Neural cell (in vitro differentiated cells): ENCODE data around the gene ADAR. TPM values are rescaled to one million over a fixed set of nuclear protein-coding genes. Genes with fewer than 3 reads are reported as not detected.

Experiments used
- H2AFZ ChIP-seq: fragments of 200-600, 300-800 bp; sonication (generic), shearing (Covaris generic); 2 replicates; pipeline ENCODE4 v1.6.0; 2014; ENCODE audit warnings: low read depth, mild to moderate bottlenecking, antibody characterized with exemption, low read length, moderate library complexity
- H3F3A ChIP-seq: fragments of 200-600 bp; shearing (Covaris generic); 2 replicates; pipeline ENCODE4 v1.6.1; 2016; ENCODE audit warnings: mild to moderate bottlenecking, moderate library complexity, mixed read lengths, antibody characterized with exemption, low read length; ENCODE audit not compliant: insufficient read depth, poor library complexity, severe bottlenecking
- H3K27ac ChIP-seq: fragments of 200-600, 300-800 bp; sonication (generic), shearing (Covaris generic); 2 replicates; pipeline ENCODE4 v1.5.1; 2014; ENCODE audit warnings: mild to moderate bottlenecking, low read length, moderate library complexity
- H3K27me3 ChIP-seq: fragments of 300-800, 200-600 bp; sonication (generic), shearing (Covaris generic); 2 replicates; pipeline ENCODE4 v1.6.0; 2014; ENCODE audit warnings: mild to moderate bottlenecking, low read depth, low read length, moderate library complexity; ENCODE audit not compliant: insufficient read depth
- H3K36me3 ChIP-seq: fragments of 300-800, 200-600 bp; sonication (generic), shearing (Covaris generic); 2 replicates; pipeline ENCODE4 v1.5.1; 2014; ENCODE audit warnings: mild to moderate bottlenecking, antibody characterized with exemption, low read length, moderate library complexity; ENCODE audit not compliant: insufficient read depth
- H3K4me2 ChIP-seq: fragments of 300-800, 200-600 bp; sonication (generic), shearing (Covaris generic); 2 replicates; pipeline ENCODE4 v1.6.0; 2014; ENCODE audit warnings: mild to moderate bottlenecking, low read length
- H3K4me3 ChIP-seq: fragments of 300-800, 200-600 bp; sonication (generic), shearing (Covaris generic); 2 replicates; pipeline ENCODE4 v1.5.1; 2014; ENCODE audit warnings: mild to moderate bottlenecking, low read length, moderate library complexity
- H3K79me2 ChIP-seq: fragments of 200-600 bp; shearing (Covaris generic); replicated peaks from 2 replicates; pipeline ENCODE4 v1.6.0; 2014; ENCODE audit warnings: mild to moderate bottlenecking, low read length, moderate library complexity; ENCODE audit not compliant: insufficient read depth
- H3K9ac ChIP-seq: fragments of 300-800, 200-600 bp; sonication (generic), shearing (Covaris generic); 2 replicates; pipeline ENCODE4 v1.6.1; 2016; ENCODE audit warnings: mild to moderate bottlenecking, low read length, mixed read lengths
- H3K9me2 ChIP-seq: fragments of 200-600 bp; shearing (Covaris generic); 2 replicates; pipeline ENCODE4 v1.6.1; 2016; ENCODE audit warnings: mild to moderate bottlenecking, low read length, mixed read lengths; ENCODE audit not compliant: insufficient read depth
- H3K9me3 ChIP-seq: fragments of 200-600, 300-800 bp; sonication (generic), shearing (Covaris generic); 2 replicates; pipeline ENCODE4 v1.6.1; 2016; ENCODE audit warnings: mild to moderate bottlenecking, mixed run types, low read length, moderate library complexity, mixed read lengths
- H4K20me1 ChIP-seq: fragments of 200-600 bp; shearing (Covaris generic); 2 replicates; pipeline ENCODE4 v1.6.1; 2016; ENCODE audit warnings: mild to moderate bottlenecking, mixed run types; ENCODE audit not compliant: insufficient read depth
- EP300 ChIP-seq: fragments of 450-650 bp; conservative IDR thresholded peaks from 2 replicates; pipeline ENCODE4 v1.6.1; 2014; ENCODE audit warnings: antibody characterized with exemption, mild to moderate bottlenecking, moderate library complexity; ENCODE audit not compliant: poor library complexity, severe bottlenecking
- EZH2 ChIP-seq: fragments of 200-600, 300-800 bp; shearing (Covaris generic), sonication (generic); IDR thresholded peaks from 2 replicates; pipeline ENCODE4 v1.6.1; 2014; ENCODE audit warnings: antibody characterized with exemption, low read length, borderline replicate concordance, mild to moderate bottlenecking; ENCODE audit not compliant: insufficient read depth, poor library complexity, severe bottlenecking
- MXI1 ChIP-seq: fragments of 450-650 bp; conservative IDR thresholded peaks from 2 replicates; pipeline ENCODE4 v1.6.1; 2014; ENCODE audit warnings: antibody characterized with exemption, mild to moderate bottlenecking; ENCODE audit not compliant: poor library complexity, severe bottlenecking
- POLR2AphosphoS5 ChIP-seq: IDR thresholded peaks from 2 replicates; pipeline ENCODE4 v1.6.1; 2012
- RAD21 ChIP-seq: fragments of 450-650 bp; conservative IDR thresholded peaks from 2 replicates; pipeline ENCODE4 v1.6.1; 2014; ENCODE audit warnings: antibody characterized with exemption, mild to moderate bottlenecking, moderate library complexity
- SMC3 ChIP-seq: fragments of 450-650 bp; conservative IDR thresholded peaks from 2 replicates; pipeline ENCODE4 v1.6.1; 2014; ENCODE audit warnings: antibody characterized with exemption, mild to moderate bottlenecking, moderate library complexity; ENCODE audit not compliant: poor library complexity
- TAF1 ChIP-seq: IDR thresholded peaks from 2 replicates; pipeline ENCODE4 v1.6.1; 2012; ENCODE audit warnings: low read depth
- polyA plus RNA-seq: library from polyadenylated mRNA; depleted of rRNA; stranded (reverse); fragments of >200 nt; gene quantifications from 2 replicates; pipeline ENCODE4 v1.2.3, GENCODE V29; 2014
- TF ChIP-seq, protein P1 (sequence below): IDR thresholded peaks from 2 replicates; pipeline ENCODE4 v1.6.1; 2012; ENCODE audit warnings: borderline replicate concordance
- TF ChIP-seq, protein P2 (sequence below): fragments of 450-650 bp; IDR thresholded peaks from 2 replicates; pipeline ENCODE4 v1.5.1; 2014; ENCODE audit warnings: antibody characterized with exemption, mild to moderate bottlenecking, moderate library complexity; ENCODE audit not compliant: poor library complexity, severe bottlenecking

Gene ADAR
- polyA plus RNA-seq, 1 donor from 2014 or later: 51.4 TPM

DNA sequence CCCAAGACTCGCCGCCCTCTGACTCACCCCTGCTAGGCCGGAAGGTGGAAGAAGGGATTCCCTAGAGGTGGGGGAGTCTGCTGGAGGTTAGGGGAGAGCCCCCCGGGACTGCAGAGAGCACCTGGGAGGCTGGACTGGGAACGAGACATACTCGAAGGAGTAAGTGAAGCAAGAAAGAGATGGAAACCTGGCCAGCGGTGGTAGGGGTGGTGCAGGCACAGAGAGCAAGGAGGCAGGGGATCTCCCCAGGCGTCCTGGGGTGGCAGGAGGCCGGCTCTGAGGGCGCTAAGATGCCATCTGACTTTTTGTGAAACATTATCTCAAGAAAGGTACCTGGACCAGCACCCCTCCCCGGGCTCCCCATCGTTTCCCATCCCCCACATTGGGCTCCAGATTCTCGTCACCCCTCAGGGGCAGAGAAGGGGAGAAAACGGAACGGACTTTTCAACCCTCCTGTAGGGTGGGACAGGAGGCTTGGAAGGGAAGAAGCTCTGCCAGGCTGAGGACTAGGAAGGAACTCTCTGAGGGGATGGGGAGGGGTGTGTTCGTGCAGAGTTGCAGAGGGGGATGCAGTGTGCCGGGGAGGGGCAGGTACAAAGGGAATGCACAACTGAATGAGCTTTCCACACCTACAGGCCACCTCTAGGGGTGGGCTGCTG is 39.7 kb downstream of the ADAR start:
- H3K36me3 ChIP-seq: no peaks in the 10 kb centered on the region
- peak overlapping the region; percentile 94 for H3K4me3 ChIP-seq
- H2AFZ ChIP-seq: peak overlapping the region; percentile 42
- H3F3A ChIP-seq: no peaks in the 10 kb centered on the region
- no peaks in the 10 kb centered on the region for H3K9me2 ChIP-seq
- H3K9ac ChIP-seq: peak overlapping the region; percentile 76
- H3K9me3 ChIP-seq: no peaks in the 10 kb centered on the region
- H3K79me2 ChIP-seq: peaks cover 14% of the 10 kb centered on the region
- TF ChIP-seq, protein P1, sequence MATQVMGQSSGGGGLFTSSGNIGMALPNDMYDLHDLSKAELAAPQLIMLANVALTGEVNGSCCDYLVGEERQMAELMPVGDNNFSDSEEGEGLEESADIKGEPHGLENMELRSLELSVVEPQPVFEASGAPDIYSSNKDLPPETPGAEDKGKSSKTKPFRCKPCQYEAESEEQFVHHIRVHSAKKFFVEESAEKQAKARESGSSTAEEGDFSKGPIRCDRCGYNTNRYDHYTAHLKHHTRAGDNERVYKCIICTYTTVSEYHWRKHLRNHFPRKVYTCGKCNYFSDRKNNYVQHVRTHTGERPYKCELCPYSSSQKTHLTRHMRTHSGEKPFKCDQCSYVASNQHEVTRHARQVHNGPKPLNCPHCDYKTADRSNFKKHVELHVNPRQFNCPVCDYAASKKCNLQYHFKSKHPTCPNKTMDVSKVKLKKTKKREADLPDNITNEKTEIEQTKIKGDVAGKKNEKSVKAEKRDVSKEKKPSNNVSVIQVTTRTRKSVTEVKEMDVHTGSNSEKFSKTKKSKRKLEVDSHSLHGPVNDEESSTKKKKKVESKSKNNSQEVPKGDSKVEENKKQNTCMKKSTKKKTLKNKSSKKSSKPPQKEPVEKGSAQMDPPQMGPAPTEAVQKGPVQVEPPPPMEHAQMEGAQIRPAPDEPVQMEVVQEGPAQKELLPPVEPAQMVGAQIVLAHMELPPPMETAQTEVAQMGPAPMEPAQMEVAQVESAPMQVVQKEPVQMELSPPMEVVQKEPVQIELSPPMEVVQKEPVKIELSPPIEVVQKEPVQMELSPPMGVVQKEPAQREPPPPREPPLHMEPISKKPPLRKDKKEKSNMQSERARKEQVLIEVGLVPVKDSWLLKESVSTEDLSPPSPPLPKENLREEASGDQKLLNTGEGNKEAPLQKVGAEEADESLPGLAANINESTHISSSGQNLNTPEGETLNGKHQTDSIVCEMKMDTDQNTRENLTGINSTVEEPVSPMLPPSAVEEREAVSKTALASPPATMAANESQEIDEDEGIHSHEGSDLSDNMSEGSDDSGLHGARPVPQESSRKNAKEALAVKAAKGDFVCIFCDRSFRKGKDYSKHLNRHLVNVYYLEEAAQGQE: no peak
- TF ChIP-seq SMC3: no peak
- no peak for TF ChIP-seq POLR2AphosphoS5
- no peak for TF ChIP-seq MXI1
- TF ChIP-seq RAD21: no peak
- TF ChIP-seq, protein P2, sequence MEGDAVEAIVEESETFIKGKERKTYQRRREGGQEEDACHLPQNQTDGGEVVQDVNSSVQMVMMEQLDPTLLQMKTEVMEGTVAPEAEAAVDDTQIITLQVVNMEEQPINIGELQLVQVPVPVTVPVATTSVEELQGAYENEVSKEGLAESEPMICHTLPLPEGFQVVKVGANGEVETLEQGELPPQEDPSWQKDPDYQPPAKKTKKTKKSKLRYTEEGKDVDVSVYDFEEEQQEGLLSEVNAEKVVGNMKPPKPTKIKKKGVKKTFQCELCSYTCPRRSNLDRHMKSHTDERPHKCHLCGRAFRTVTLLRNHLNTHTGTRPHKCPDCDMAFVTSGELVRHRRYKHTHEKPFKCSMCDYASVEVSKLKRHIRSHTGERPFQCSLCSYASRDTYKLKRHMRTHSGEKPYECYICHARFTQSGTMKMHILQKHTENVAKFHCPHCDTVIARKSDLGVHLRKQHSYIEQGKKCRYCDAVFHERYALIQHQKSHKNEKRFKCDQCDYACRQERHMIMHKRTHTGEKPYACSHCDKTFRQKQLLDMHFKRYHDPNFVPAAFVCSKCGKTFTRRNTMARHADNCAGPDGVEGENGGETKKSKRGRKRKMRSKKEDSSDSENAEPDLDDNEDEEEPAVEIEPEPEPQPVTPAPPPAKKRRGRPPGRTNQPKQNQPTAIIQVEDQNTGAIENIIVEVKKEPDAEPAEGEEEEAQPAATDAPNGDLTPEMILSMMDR: no peak
- no peaks in the 10 kb centered on the region for H3K27me3 ChIP-seq
- peak overlapping the region; percentile 83 for H3K4me2 ChIP-seq
- H4K20me1 ChIP-seq: no peaks in the 10 kb centered on the region
- no peak overlapping the region for H3K27ac ChIP-seq

GRCh38 chr1:154567386-154568156 is 40.4 kb downstream of the ADAR start, which contains the start of gene CHRNB2:
Gene CHRNB2, plus strand, starts transcription at chr1:154567778. Its CDS starts 267 bp downstream, at chr1:154568045.
- Histone ChIP-seq H3K9me3 (no peaks in the 10 kb centered on the region), H3K4me3 (peak within 1 kb of the TSS; percentile 94), H2AFZ (peak within 1 kb of the TSS; percentile 66), H3K9me2 (no peaks in the 10 kb centered on the region), H3K27ac (no peak within 1 kb of the TSS), H3K27me3 (no peaks in the 10 kb centered on the region), H4K20me1 (no peaks in the 10 kb centered on the region), H3K9ac (peak within 1 kb of the TSS; percentile 76), H3K79me2 (peaks cover 14% of the 10 kb centered on the region), H3K4me2 (peak within 1 kb of the TSS; percentile 83), H3K36me3 (no peaks in the 10 kb centered on the region), H3F3A (no peaks in the 10 kb centered on the region)
- TF ChIP-seq SMC3 (peak; percentile 40), EP300 (no peak), RAD21 (peak; percentile 37), POLR2AphosphoS5 (peak; percentile 74), MXI1 (peak; percentile 89), EZH2 (no peak), TAF1 (no peak)
- TF ChIP-seq, protein P1: peak; percentile 92
- TF ChIP-seq, protein P2: no peak
